ENCODE results near the gene CCSAP.

- TF ChIP-seq CTCF (IDR thresholded peaks at IDR 0.05) (no peak), POLR2A (IDR thresholded peaks at IDR 0.05) (no peak)
Observed at GRCh38 chr1:229372251-229372650, 29.4 kb upstream of the CCSAP start.
